Endodermal cell (in vitro differentiated cells): Measurements from ENCODE around the gene MPG. TPM values are rescaled to one million over a fixed set of nuclear protein-coding genes. Genes with fewer than 3 reads are reported as not detected.

ENCODE experiments used
- DNase-seq: peaks from one replicate; pipeline ENCODE4 v3.0.0-alpha.2; 2017
- H3K27ac ChIP-seq: 2 replicates; pipeline ENCODE4 v1.5.1; 2013; ENCODE audit warnings: mild to moderate bottlenecking, low read depth, low read length, moderate library complexity
- H3K27me3 ChIP-seq: 2 replicates; pipeline ENCODE4 v1.6.1; 2013; ENCODE audit warnings: mild to moderate bottlenecking, low read length, moderate library complexity; ENCODE audit not compliant: insufficient read depth, control insufficient read depth, poor library complexity, severe bottlenecking
- H3K36me3 ChIP-seq: 2 replicates; pipeline ENCODE4 v1.7.0; 2013; ENCODE audit warnings: mild to moderate bottlenecking, low read length, moderate library complexity; ENCODE audit not compliant: control insufficient read depth, insufficient read depth
- H3K4me1 ChIP-seq: one replicate; pipeline ENCODE4 v1.7.0; 2013; ENCODE audit warnings: low read length; ENCODE audit not compliant: control insufficient read depth, insufficient read depth
- H3K4me3 ChIP-seq: 2 replicates; pipeline ENCODE4 v1.5.1; 2013; ENCODE audit warnings: mild to moderate bottlenecking, low read length, moderate library complexity
- H3K9ac ChIP-seq: 2 replicates; pipeline ENCODE4 v1.6.1; 2013; ENCODE audit warnings: mild to moderate bottlenecking, low read length, moderate library complexity; ENCODE audit not compliant: poor library complexity, severe bottlenecking; ENCODE audit errors: extremely low read depth
- H3K9me3 ChIP-seq: 2 replicates; pipeline ENCODE4 v1.6.1; 2013; ENCODE audit warnings: mild to moderate bottlenecking, low read length, moderate library complexity; ENCODE audit not compliant: control insufficient read depth
- H3K27ac Mint-ChIP-seq: 2 replicates; pipeline ENCODE4 v1.8.0; 2020; ENCODE audit warnings: mixed read lengths
- H3K27me3 Mint-ChIP-seq: 2 replicates; pipeline ENCODE4 v1.8.0; 2021; ENCODE audit warnings: mild to moderate bottlenecking, mixed read lengths; ENCODE audit not compliant: insufficient read depth
- H3K36me3 Mint-ChIP-seq: 2 replicates; pipeline ENCODE4 v1.8.0; 2020; ENCODE audit warnings: low read depth, mixed read lengths
- H3K4me1 Mint-ChIP-seq: 2 replicates; pipeline ENCODE4 v1.8.0; 2020; ENCODE audit warnings: mixed read lengths
- H3K4me3 Mint-ChIP-seq: 2 replicates; pipeline ENCODE4 v1.8.0; 2020; ENCODE audit warnings: mild to moderate bottlenecking, moderate library complexity, mixed read lengths
- H3K9me3 Mint-ChIP-seq: 2 replicates; pipeline ENCODE4 v1.8.0; 2020; ENCODE audit warnings: mild to moderate bottlenecking, mixed read lengths
- WGBS, 2 experiments: methylation state at CpG; one replicate each; pipeline versions ENCODE4 v1.1.5 to v1.1.7; 2013; ENCODE audit warnings: missing lambda C conversion rate in 2 of 2, mixed read lengths in 1 of 2; ENCODE audit not compliant: insufficient coverage in 1 of 2, insufficient read length in 1 of 2; 5-methylcytosine and 5-hydroxymethylcytosine counted together
- total RNA-seq, 2 donors: library from RNA; stranded (reverse); fragmentation: NEBNext Ultra II Directional in 1 of 2; extraction: Animal tissue kit (Norgen Biotek cat#: 25700) in 1 of 2; gene quantifications; 2 replicates in 1 of 2; 3 replicates in 1 of 2; pipeline ENCODE4 v1.2.1, GENCODE V29; 2021
- TF ChIP-seq, protein P1 (sequence below): fragments of 200-600 bp; sonication (generic); conservative IDR thresholded peaks from 2 replicates; pipeline ENCODE4 v1.5.0; 2021; ENCODE audit warnings: antibody characterized with exemption, mild to moderate bottlenecking

Gene MPG
- total RNA-seq, 2 donors from 2014 or later = 59.9 to 62.2 TPM

DNA sequence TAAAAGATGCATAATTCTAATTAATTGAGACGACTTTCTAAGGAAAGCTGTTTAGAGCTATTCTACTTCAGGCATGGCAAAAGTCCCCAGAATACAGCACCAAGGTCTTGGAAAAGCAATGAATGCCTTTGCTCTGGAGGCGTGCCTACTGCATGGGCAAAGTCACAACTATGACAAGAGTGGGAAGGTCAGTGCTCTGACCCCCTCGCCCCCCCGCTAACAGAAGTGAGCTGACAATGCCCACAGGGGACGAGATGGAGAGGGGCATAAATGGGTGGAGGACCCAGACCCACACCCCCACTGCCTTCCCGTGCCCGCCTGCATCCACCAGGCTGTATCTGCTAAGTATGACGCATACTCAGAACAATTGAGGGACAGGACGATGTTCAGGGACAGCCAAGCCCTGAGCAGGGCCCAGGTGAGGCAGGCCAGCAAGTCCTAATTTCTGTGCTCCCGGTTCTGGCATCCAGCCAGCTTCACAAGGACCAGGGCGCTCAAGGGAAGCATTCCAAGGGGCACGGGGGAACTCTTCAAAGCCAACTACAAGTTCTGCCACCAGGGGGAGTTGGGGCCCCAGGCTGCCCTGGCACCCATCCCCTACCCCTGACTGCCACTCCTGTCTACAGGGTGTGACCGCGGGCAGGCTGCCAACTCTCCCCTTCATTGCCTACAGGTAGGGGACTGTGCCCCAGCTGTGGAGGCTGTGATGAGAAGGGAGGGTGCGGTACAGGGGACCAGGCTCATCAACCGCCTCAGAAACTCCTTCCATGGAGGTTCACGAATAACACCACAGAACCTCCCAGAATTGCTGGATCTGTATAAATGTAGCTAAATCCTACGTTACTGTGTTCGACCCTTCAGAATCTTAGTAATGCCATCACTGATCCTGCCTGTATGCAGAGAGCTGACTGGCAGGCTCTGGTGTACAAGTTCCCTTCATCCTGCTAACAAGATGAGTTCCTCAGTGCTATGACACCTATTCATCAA is 39.6 kb downstream of the MPG start:
- Histone ChIP-seq H3K4me3 (no peak overlapping the region), H3K36me3 (peaks cover 5% of the 10 kb centered on the region), H3K4me1 (peaks cover 4% of the 10 kb centered on the region), H3K9ac (no peak overlapping the region), H3K9me3 (no peaks in the 10 kb centered on the region), H3K27ac (no peak overlapping the region), H3K27me3 (no peaks in the 10 kb centered on the region)
- H3K4me1 Mint-ChIP-seq = peaks cover 14% of the 10 kb centered on the region
- whole genome bisulfite sequencing, 2 experiments = 78 to 86% methylated on average over 15 to 19 of the region's 19 CpGs
- no peaks in the 10 kb centered on the region for H3K9me3 Mint-ChIP-seq
- H3K27me3 Mint-ChIP-seq = no peaks in the 10 kb centered on the region
- H3K4me3 Mint-ChIP-seq = no peak overlapping the region
- peaks cover 22% of the 10 kb centered on the region for H3K36me3 Mint-ChIP-seq
- no peak overlapping the region for H3K27ac Mint-ChIP-seq
- DNase-seq = peak; percentile 93
- TF ChIP-seq, protein P1, sequence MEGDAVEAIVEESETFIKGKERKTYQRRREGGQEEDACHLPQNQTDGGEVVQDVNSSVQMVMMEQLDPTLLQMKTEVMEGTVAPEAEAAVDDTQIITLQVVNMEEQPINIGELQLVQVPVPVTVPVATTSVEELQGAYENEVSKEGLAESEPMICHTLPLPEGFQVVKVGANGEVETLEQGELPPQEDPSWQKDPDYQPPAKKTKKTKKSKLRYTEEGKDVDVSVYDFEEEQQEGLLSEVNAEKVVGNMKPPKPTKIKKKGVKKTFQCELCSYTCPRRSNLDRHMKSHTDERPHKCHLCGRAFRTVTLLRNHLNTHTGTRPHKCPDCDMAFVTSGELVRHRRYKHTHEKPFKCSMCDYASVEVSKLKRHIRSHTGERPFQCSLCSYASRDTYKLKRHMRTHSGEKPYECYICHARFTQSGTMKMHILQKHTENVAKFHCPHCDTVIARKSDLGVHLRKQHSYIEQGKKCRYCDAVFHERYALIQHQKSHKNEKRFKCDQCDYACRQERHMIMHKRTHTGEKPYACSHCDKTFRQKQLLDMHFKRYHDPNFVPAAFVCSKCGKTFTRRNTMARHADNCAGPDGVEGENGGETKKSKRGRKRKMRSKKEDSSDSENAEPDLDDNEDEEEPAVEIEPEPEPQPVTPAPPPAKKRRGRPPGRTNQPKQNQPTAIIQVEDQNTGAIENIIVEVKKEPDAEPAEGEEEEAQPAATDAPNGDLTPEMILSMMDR = peak; percentile 92

DNA sequence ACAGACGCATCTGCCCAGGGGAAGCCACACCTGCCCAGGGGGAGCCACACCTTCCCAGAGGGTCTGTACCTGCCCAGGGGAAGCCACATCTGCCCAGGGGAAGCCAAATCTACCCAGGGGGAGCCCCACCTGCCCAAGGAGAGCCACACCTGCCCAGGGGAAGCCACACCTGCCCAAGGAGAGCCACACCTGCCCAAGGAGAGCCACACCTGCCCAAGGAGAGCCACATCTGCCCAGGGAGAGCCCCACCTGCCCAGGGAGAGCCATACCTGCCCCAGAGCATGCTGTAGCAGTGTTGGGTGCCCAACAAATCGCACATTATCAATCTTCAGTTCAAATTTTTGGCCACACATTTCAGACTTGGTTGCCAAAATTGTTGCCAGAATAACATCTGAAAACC is 40.8 kb downstream of the MPG start:
- H3K27me3 Mint-ChIP-seq = no peaks in the 10 kb centered on the region
- Histone ChIP-seq H3K27ac (no peak overlapping the region), H3K9ac (no peak overlapping the region), H3K36me3 (peaks cover 5% of the 10 kb centered on the region), H3K4me1 (no peaks in the 10 kb centered on the region), H3K27me3 (no peaks in the 10 kb centered on the region), H3K4me3 (no peak overlapping the region), H3K9me3 (no peaks in the 10 kb centered on the region)
- DNase-seq = no peak
- TF ChIP-seq, protein P1 = no peak
- no peaks in the 10 kb centered on the region for H3K9me3 Mint-ChIP-seq
- 94 to 100% methylated on average over 1 to 2 of the region's 2 CpGs for WGBS, 2 experiments
- H3K4me3 Mint-ChIP-seq = no peak overlapping the region
- peaks cover 18% of the 10 kb centered on the region for H3K36me3 Mint-ChIP-seq
- peaks cover 7% of the 10 kb centered on the region for H3K4me1 Mint-ChIP-seq
- no peak overlapping the region for H3K27ac Mint-ChIP-seq

DNA sequence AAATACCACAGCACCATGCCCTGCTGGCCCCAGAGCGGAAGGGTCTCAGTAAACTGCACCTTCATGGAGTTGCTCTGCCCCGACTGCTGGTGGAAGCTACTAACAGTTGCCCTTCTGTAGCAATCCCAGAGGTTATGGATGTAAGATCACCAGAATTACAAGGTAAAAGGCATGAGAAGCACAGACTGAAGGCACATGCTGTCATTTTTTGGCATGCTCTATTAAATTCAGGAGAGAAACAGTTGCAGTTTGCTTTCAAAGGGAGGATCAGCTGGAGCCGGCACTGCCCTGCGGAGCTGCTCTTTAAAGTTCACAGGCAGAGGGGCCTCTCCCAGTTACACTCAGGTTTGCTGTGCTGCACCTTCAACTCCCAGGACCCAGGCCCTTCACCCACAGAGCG is 41.3 kb downstream of the MPG start:
- Histone ChIP-seq H3K4me1 (no peaks in the 10 kb centered on the region), H3K9ac (no peak overlapping the region), H3K36me3 (peaks cover 5% of the 10 kb centered on the region), H3K9me3 (no peaks in the 10 kb centered on the region), H3K27ac (no peak overlapping the region), H3K4me3 (no peak overlapping the region), H3K27me3 (no peaks in the 10 kb centered on the region)
- peaks cover 7% of the 10 kb centered on the region for H3K4me1 Mint-ChIP-seq
- no peak overlapping the region for H3K4me3 Mint-ChIP-seq
- no peak overlapping the region for H3K27ac Mint-ChIP-seq
- WGBS, 2 experiments = 90 to 94% methylated on average over 4 to 5 of the region's 5 CpGs
- no peaks in the 10 kb centered on the region for H3K9me3 Mint-ChIP-seq
- H3K27me3 Mint-ChIP-seq = no peaks in the 10 kb centered on the region
- TF ChIP-seq, protein P1 = no peak
- no peak for DNase-seq
- H3K36me3 Mint-ChIP-seq = peaks cover 18% of the 10 kb centered on the region
